Measurements from ENCODE around the gene TMEM163. TPM values are rescaled to one million over a fixed set of nuclear protein-coding genes. Genes with fewer than 3 reads are reported as not detected.

Gene TMEM163
- total RNA-seq, 1 donor from 2014 or later, result 0.34 TPM

Other genes with a start within 250 kb of the TMEM163 start
- 0.09 and 0.34 TPM in 2 replicates for gene ACMSD, start 119.6 kb upstream of the TMEM163 start, total RNA-seq
- gene CCNT2, start 199.8 kb upstream of the TMEM163 start, total RNA-seq, result 32.6 and 35.1 TPM in 2 replicates

Data from dermis blood vessel endothelial cell (primary cell).